ENCODE measurements around the gene TMEM107.

TMEM107 gene

DNA sequence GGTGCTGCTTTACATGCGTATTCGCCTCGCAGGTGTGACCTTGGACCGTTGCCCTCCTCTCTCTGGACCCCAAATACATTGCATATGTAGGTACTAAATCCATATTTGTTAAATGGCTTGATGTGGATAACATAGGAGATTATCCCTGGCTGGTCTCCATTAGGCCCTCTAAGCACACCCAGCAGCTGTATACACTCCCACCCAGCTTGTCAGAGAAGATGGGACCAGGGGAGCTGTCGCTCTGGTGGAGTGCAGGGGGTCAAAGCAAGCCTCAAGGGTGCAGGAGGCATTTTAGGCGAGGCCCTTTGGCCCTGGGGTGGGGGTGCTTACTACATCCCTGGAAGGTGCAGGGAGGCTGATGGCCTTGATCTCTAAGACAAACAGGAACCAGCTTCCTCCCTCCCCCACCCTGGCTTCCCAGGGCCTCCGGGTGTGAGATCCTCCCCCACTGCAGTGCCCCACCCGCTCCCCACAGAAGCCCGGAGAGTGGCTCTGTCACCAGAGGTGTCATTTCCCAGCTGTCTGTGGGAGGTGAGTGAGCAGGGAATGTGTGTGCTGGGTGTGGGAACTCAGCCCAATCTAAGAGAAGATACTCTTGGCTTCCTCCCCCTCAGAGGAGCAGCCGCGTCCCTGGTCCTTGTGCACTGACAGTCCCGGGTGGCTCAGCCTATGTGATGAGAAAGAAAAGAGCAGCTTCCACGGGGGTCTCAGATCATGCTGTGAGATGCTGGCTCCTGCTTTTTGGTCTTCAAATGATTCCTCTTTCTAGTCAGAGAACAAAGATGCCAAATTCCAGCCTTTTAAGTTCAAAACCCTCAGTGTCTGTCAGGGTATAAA lies 12.0 kb downstream of the TMEM107 start:
- no peak for DNase-seq (ENCODE audit: low read depth)
- H3K4me3 ChIP-seq (ENCODE audit: low read depth, low read length) = no peak overlapping the region

DNA sequence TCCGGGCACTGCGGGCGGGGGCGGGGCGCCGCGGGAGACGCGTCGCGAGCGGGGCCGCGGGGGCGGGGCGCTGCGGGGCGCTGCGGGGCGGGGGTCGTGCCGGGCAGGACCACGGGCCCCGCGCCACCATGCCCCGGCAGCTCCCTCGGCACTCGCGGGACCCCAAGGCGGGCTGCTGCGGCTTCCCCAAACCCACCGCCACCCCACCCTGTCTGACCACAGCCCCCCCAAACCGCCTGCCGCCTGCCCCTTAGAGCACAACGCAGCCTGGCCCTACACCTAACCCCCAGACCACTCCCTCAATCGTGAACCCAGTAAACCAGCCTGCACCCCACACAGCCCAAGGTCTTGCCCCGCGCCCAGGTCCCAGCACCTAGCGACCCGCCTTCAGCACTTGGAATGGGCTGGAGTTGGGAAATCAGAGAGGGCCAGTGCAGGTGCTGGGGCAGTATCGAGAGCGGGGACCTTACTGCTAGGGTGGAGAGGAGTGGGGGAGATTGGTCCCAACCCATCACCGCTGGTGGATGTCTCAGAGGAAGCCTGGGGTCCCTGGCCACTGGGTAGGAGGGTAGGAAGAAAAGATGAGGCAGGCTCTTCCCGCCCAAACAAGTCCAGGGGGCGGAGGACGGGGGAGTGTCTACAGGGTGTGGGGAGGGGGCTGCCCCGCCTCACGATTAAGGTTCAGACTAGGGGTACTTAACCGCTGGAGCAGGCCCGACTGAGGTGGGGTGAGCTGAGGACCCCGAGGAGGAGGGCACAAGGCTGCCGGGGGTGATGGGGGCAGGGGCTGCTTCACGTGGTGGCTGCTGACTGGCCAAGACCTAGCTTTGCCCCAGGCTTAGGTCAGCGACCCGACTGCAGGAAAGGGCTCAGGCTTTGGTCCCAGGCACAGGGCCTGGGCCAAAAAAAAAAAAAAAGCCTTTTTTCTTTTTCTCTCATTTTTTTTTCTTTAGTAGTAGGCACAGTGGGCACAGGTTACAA lies 12.9 kb downstream of the TMEM107 start:
- no peak for DNase-seq (ENCODE audit: low read depth)
- H3K4me3 ChIP-seq (ENCODE audit: low read depth, low read length) = peak overlapping the region; percentile 90

DNA sequence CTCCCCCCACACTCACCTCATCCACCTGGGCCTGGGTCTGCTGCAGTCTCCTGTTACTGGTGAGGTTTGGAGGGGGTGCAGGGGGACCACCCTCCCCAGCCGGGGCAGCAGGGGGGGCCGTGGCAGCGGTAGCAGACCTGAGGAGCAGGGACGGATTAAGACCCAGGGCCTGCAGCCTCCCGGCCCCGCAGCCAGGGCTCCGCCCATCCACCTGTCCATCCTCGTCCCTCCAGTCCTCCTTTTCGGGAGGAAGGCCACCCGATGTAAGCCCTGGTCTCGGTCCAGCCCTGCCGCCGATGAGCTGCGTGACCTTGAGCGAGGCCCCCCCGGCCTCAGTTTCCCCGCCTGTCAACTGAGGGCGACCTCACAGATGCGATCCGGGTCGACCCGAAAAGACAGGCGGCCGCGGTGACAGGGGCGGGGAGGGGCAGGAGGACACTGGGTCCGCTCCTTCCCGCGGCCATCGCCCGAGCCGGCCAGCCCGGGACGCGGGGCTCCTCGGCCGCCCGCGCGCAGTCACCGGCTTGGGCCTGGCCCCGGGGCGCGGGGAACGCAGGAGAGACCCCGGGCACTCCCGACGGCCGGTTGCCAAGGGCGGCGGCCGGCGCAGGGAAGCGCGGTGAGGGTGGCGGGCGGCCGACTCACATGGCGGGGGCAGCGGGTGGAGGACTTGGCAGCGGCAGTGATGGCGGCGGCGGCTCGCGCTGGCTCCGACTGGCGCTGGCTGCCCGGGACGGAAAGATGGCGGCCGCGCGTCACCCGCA lies 13.8 kb downstream of the TMEM107 start, which contains the start of gene VAMP2:
VAMP2 (minus strand) TSS at position 716 of the 764 bp plus-strand sequence; CDS start at position 647, 69 bp downstream.
- no peak for DNase-seq (ENCODE audit: low read depth)
- H3K4me3 ChIP-seq (ENCODE audit: low read depth, low read length) = peak within 1 kb of the TSS; percentile 90

DNA sequence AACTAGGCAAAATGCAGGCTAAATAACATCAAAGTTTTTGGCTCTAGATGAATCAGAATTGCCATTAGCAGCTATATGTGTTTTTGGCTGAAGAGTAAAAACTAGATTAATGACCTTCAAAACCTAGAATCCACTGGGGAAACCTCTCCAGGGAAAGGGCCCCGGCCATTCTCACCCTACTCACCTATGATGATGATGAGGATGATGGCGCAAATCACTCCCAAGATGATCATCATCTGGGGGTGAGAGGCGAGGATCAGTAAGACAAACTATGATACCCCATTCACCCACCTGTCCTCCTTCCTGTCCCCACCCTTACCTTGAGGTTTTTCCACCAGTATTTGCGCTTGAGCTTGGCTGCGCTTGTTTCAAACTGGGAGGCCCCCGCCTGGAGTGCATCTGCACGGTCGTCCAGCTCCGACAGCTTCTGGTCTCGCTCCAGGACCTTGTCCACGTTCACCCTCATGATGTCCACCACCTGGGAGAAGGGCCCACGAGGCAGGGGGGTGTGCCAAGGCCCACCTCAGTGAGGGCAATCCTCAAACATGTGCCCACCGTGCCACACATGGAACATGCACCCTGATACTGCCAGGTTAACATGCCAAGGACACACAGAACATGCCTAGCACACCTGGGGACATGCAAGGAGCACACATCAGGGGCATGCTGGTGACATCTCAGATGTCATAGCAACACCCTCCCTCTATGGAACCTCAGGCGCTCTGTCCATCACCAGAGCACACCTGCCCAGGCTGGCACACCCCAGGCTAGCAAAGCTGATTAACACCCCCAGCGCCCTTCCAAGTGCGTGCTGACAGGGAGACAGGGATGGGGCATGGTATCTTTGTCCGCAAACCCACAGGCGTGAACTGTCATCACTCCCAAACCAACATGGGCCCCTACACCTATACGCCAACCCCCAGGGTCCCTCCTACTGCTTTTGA lies 14.6 kb downstream of the TMEM107 start:
- peak overlapping the region; percentile 90 for H3K4me3 ChIP-seq (ENCODE audit: low read depth, low read length)
- no peak for DNase-seq (ENCODE audit: low read depth)

DNA sequence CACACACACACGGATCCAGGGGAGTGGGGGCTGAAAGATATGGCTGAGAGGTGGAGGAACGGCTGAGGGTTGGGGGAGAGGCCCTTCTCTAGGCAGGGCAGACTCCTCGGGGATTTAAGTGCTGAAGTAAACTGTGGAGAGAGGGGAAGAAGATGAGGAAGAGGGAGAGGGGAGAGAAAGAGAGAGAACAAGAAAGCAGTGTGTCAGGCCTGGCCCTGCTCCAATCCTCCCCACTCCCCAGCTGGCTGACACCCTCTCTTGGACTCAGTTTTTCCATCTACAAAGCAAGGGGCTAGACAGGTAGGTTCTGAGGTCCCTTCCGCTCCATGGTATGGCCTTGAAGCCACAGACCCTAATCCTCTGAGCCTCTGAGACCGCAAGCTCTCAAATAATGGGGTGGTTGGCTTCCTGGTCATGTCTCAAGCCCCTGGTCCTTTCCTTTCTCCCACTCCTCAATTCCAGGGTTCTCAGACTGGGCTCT lies 15.4 kb downstream of the TMEM107 start:
- no peak for DNase-seq (ENCODE audit: low read depth)
- H3K4me3 ChIP-seq (ENCODE audit: low read depth, low read length) = peak overlapping the region; percentile 17

DNA sequence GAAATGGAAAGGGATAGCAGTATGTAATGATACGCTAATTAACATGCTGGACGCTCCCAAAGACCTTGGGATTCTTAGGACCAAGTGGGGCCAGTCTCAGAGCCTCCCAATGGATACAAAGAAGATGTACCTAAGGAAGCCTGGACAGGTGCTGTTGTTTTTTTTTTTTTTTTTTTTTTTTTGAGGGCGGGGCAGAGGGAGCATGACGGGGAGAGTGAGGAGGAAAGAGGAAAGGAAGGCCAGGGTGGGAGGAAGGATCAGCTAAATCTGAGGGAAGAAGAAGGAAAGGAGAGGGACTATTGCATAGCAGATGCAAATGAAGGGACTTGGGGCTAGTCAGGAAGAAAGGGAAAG lies 16.0 kb downstream of the TMEM107 start:
- H3K4me3 ChIP-seq (ENCODE audit: low read depth, low read length) = no peak overlapping the region
- DNase-seq (ENCODE audit: low read depth) = no peak

DNA sequence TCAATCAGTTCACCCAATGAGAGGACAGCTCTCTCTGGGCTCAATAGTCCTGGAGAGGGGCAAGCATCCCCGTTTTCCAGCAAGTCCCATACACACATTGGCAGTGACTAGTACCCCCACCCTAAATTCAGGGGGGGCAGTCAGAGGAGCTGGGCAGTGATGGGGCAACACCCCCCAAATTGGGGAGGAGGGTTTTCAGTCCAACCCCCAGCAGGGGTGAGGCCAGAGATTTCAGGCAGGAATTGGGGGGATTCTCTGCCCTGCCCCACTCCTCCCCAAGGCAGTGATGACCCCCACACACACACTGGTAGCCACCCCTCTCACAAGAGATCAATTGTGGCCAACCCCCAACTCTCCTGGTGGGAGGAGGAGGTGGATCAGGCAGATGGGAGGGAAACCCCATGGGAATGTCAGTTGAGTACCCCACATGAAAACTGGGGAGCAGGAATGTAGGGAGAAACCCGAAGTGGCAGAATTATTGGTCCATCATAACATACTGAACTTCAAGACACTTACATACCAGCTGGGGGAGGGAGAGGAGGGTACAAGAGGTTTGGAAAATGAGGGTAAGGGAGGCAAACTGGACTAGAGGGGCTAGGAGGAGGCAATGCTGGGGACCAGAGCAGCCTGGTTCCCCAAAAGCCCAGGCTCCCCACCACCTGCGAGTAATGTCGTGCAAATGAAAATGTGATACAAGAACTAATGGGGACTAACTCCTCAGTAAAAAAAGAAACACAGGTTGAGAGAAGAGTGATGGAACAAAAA lies 16.5 kb downstream of the TMEM107 start:
- no peak overlapping the region for H3K4me3 ChIP-seq (ENCODE audit: low read depth, low read length)
- DNase-seq (ENCODE audit: low read depth) = no peak

DNA sequence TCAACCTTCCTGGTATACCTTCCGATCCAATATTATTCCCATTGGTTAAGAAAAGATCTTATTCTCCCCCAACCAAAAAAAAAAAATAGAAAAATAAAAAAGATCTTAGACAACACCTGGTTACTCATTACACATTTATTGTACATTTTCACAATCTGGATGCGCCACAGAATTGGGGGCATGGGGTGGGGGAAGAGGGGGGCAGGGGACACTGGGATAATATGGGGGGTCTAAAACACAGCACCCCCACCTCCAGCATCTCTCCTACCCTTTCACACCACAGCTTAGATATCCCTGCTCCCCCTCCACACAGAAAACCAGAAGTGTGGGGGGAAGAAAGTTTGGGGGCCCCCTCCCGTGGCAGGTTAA lies 17.2 kb downstream of the TMEM107 start:
- DNase-seq (ENCODE audit: low read depth) = no peak
- no peak overlapping the region for H3K4me3 ChIP-seq (ENCODE audit: low read depth, low read length)

DNA sequence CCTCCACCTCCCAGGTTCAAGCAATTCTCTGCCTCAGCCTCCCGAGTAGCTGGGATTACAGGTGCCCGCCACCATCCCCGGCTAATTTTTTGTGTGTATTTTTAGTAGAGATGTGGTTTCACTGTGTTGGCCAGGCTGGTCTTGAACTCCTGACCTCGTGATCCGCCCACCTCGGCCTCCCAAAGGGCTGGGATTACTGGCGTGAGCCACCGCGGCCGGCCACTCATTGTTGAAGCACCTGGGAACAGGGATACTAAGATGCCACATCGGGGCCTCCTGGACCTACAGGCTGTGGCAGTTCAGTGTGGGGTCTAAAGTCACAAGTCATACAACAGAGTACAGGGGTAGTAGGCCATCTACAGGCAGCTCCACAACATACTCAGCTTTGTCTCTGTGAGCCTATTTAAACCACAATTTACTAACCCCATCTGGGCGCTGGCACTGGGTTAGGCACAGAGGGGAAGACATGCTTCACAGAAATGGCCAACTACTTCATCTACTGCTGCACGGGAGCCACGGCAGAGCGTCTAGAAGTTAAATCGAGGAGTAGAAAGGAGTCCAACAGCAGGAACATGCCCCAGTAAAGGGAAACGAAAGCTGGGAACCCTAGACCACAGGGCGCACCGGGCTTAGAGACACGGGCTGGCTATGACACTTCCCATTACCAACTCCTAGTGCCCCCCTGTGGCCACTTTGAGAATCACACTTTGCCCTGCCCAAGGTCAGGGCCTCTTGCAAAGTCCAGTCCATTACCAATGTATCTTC lies 17.7 kb downstream of the TMEM107 start:
- no peak for DNase-seq (ENCODE audit: low read depth)
- no peak overlapping the region for H3K4me3 ChIP-seq (ENCODE audit: low read depth, low read length)

DNA sequence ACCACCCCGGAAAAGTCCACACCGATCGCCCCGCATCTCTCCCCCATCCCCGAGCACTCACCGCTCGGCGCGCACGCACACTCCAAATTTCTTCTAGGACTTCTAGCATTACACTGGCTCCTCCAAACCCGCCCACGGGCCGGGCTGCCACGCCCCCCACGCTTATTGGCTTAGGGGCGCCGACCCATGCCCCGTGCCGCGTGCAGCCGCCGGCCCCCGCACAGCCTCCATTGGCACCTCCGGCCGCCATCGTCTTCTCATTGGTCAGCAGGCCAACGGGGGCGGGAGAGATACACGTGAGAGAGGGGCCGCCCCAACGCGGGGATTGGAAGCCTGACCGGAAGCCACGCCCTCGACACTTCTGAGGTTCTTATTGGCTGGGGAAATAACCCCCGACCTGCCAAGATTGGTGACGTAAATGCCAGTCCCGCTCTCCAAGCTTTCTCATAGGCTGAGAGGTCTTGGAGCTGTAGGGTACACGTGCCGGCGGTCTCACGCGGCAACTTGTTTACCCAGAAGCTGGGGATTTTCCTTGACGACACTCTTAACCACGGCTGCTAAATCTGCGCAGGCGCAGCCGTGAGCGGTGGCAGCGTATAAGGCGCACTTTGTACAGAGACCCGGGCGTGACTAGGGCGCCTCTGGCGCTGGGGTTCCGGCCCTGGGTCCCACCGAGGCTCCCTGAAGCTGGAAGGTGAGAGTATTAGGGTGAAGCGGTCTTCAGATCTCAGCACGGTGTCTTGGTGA lies 19.8 kb downstream of the TMEM107 start:
- peak; percentile 100 for DNase-seq (ENCODE audit: low read depth)

DNA sequence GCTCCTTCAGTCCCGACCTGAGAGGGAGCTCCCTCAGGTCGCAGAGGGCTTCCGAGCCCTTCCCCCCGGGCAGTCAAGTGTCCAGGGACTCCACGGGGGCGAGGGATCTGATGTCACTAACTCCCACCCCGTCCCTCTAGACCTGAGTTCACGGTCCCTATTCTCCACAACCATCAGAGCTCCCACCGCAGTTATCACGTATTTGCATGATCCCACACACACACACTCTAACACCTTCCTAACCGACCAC lies 20.3 kb downstream of the TMEM107 start:
- H3K4me3 ChIP-seq (ENCODE audit: low read depth, low read length) = peak overlapping the region; percentile 62
- no peak for DNase-seq (ENCODE audit: low read depth)

More for the DNA sequence above, 19.8 kb downstream of the TMEM107 start:
- H3K4me3 ChIP-seq (ENCODE audit: low read depth, low read length) = peak overlapping the region; percentile 62

DNA sequence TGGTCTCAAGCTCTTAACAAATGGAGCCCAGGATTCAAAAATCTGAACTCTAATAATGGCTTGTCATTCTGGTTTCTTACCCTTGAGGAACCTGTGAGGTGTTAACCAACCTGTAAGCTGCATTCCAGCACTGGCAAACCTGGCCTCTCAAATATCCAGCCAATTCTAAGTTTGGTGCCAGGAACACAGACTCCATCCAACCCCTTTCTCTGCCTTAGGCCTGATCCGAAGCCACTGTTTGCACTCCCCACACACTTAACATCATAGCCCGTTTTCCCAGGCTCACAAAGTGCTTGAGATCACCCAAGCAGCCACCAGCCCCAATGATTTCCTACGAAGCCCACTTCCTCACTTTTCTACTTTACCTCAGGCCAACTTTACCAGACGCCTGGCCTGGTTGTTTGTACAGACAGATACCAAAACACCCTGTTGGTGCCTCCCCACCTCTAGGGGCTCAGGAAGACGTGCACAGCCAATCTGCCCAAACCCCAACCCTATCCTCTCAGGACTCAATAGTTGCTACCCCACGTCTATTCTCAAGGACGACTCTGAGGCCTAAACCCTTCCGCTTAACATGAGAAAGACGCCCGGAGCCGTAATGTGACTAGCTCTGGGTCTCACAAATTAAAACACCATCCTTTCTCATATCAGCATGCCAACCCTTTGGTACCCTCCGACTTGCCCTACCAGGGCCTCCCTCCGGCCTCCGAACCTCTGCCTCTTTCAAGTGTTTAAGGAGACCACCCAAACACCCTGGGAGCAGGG lies 20.8 kb downstream of the TMEM107 start:
- no peak for DNase-seq (ENCODE audit: low read depth)

DNA sequence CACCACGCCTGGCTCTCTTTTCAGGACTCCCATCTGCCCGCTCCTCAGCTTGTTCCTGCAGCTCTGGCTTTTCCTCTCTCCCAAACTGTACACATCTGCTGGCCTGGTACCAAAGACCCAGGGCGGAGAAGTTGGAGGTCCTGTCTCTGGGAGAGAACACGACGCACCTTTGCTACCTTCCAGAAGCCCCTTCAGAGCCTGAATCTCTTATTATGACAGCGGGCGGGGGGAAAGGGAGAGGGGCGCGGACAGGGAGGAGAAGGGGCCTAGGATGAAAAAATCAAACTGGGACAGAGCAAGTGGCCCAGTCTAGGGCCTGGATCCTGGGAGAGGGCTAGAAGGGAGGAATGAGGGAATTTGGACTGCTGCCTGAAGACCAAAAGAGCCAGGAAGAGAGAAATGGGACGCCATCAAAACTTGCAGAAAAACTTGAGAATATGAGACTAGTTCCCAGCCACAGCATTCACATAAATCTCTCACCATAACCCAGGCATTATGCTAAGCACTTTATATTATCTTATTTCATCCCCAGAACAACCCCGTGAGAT lies 21.5 kb downstream of the TMEM107 start:
- DNase-seq (ENCODE audit: low read depth) = no peak
- peak overlapping the region; percentile 62 for H3K4me3 ChIP-seq (ENCODE audit: low read depth, low read length)

More for the DNA sequence above, 20.8 kb downstream of the TMEM107 start:
- peak overlapping the region; percentile 62 for H3K4me3 ChIP-seq (ENCODE audit: low read depth, low read length)

DNA sequence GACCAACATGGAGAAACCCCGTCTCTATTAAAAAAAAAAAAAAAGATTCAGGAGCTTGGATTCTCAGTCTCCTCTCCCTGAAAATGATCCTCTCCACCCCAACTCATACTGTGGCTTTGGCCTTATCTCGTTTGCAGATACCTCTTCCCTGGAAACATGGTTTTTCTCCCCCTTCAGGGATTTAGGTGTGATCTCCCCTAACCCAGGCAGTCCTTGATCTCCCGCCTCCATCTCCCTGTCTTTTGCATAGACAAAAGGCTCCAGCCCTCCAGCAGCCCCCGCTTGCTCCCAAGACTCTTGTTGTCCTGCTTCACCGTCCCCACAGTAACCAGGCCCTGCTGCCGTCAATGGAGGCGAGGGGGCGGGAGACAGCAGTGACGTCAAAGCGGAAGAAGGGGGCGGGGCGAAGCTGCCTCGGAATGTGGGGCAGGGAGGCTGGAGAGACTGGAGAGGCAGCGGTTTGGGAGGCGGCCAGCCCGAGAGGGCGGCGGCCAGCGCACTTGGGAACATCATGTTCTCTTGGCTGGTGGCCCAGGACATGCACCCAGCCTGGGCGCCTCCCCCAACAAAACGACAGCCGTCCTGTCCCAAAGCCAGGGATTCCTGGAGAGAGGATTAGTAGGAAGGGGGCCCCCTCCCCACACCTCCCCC lies 22.1 kb downstream of the TMEM107 start:
- peak; percentile 100 for DNase-seq (ENCODE audit: low read depth)
- H3K4me3 ChIP-seq (ENCODE audit: low read depth, low read length) = peak overlapping the region; percentile 62

DNA sequence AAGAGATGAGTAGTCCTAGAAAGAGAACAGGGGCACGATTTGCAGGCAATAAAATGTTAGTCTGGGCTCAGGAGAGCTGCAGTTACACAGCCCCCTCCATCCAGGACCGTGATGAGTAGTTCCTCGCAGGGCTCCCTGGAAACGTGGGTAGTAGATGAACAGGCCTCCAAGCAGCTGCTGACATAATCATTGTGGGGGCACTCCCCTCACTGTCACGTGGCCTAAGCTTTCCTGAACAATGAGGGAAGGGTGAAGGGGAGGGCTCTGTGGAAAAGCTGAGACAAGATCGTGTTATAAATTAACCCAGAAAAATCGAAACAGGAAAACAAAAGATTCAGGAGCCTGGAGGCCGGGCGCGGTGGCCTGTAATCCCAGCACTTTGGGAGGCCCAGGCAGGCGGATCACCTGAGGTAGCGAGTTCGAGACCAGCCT lies 22.6 kb downstream of the TMEM107 start:
- peak overlapping the region; percentile 48 for H3K4me3 ChIP-seq (ENCODE audit: low read depth, low read length)
- DNase-seq (ENCODE audit: low read depth) = peak; percentile 96

Measured in skeletal muscle cell (primary cell).